Activated T-cell treated with anti-CD3 and anti-CD28 coated beads, Interleukin-2, amount 50 U/mL, for 72 hours (primary cell): Measurements from ENCODE around the gene KPTN. TPM values are rescaled to one million over a fixed set of nuclear protein-coding genes. Genes with fewer than 3 reads are reported as not detected.
"Not testable (repeated sequence)": the region's sequence is repeated elsewhere in the genome, so short reads cannot be mapped to it uniquely, and the experiment has no call there.

Source experiments
- ATAC-seq, 2 donors: fragments of 150-1000 bp; cut with Tn5 transposase; replicated peaks in 1 of 2; 2 replicates each; pipeline ENCODE4 v1.10.0; 2021; ENCODE audit warnings: moderate library complexity in 2 of 2, mild to moderate bottlenecking in 1 of 2
- DNase-seq, 2 donors: peaks; one replicate each; pipeline ENCODE4 v3.0.0; 2021 to 2022; ENCODE audit warnings: mixed read lengths in 1 of 2
- H3K27ac Mint-ChIP-seq: one replicate; pipeline ENCODE4 v1.8.0; 2022; ENCODE audit warnings: mild to moderate bottlenecking, moderate library complexity, mixed read lengths
- H3K27me3 Mint-ChIP-seq: one replicate; pipeline ENCODE4 v1.8.0; 2022; ENCODE audit warnings: low read depth, mixed read lengths
- H3K36me3 Mint-ChIP-seq, 2 donors: one replicate each; pipeline ENCODE4 v1.8.0; 2022; ENCODE audit warnings: mixed read lengths in 2 of 2, mild to moderate bottlenecking in 1 of 2; ENCODE audit not compliant: insufficient read depth in 2 of 2
- H3K4me1 Mint-ChIP-seq: one replicate; pipeline ENCODE4 v1.8.0; 2022; ENCODE audit warnings: low read depth, mixed read lengths
- H3K4me3 Mint-ChIP-seq, 2 donors: one replicate each; pipeline ENCODE4 v1.8.0; 2022; ENCODE audit warnings: mild to moderate bottlenecking in 2 of 2, mixed read lengths in 2 of 2, moderate library complexity in 2 of 2
- H3K9me3 Mint-ChIP-seq, 2 donors: one replicate each; pipeline ENCODE4 v1.8.0; 2022; ENCODE audit warnings: mixed read lengths in 2 of 2
- total RNA-seq, 2 donors: library from RNA; stranded (reverse); gene quantifications; one replicate each; pipeline ENCODE4 v1.2.3, GENCODE V29; 2022

The KPTN gene
- total RNA-seq, 2 donors from 2014 or later: 7.2 to 10.5 TPM

- Mint-ChIP-seq H3K9me3 (no peaks in the 10 kb centered on the region), H3K4me1 (no peaks in the 10 kb centered on the region), H3K36me3 (peaks cover 0 to 2% of the 10 kb centered on the region in 2 donors), H3K27ac (no peak overlapping the region), H3K4me3 (no peak overlapping the region), H3K27me3 (no peaks in the 10 kb centered on the region)
- DNase-seq (no peak), ATAC-seq (no peak)
Observed at GRCh38 chr19:47493378-47494210, 9.6 kb upstream of the KPTN start.

GRCh38 chr19:47492571-47493377 is 8.8 kb upstream of the KPTN start:
- no peak for ATAC-seq
- peaks cover 0 to 2% of the 10 kb centered on the region in 2 donors for H3K36me3 Mint-ChIP-seq
- H3K4me1 Mint-ChIP-seq: no peaks in the 10 kb centered on the region
- no peak overlapping the region for H3K27ac Mint-ChIP-seq
- no peak overlapping the region for H3K4me3 Mint-ChIP-seq
- no peaks in the 10 kb centered on the region for H3K9me3 Mint-ChIP-seq
- no peaks in the 10 kb centered on the region for H3K27me3 Mint-ChIP-seq
- no peak for DNase-seq

- ATAC-seq: no peak
- Mint-ChIP-seq H3K36me3 (peaks cover 0 to 2% of the 10 kb centered on the region in 2 donors), H3K9me3 (no peaks in the 10 kb centered on the region), H3K4me1 (peaks cover 6% of the 10 kb centered on the region), H3K27me3 (no peaks in the 10 kb centered on the region), H3K27ac (peak overlapping the region; percentile 33), H3K4me3 (no peak overlapping the region)
- DNase-seq: no peak
Observed at GRCh38 chr19:47492137-47492533, 8.1 kb upstream of the KPTN start.

GRCh38 chr19:47491358-47492136 is 7.5 kb upstream of the KPTN start:
- no peaks in the 10 kb centered on the region for H3K27me3 Mint-ChIP-seq
- peaks cover 12% of the 10 kb centered on the region for H3K4me1 Mint-ChIP-seq
- H3K27ac Mint-ChIP-seq: peak overlapping the region; percentile 33
- DNase-seq: no peak
- no peak overlapping the region for H3K4me3 Mint-ChIP-seq
- no peaks in the 10 kb centered on the region for H3K9me3 Mint-ChIP-seq
- H3K36me3 Mint-ChIP-seq: peaks cover 0 to 2% of the 10 kb centered on the region in 2 donors
- ATAC-seq: no peak

- ATAC-seq (no peak), DNase-seq (no peak)
- Mint-ChIP-seq H3K4me3 (no peak overlapping the region), H3K4me1 (peaks cover 19% of the 10 kb centered on the region), H3K9me3 (no peaks in the 10 kb centered on the region), H3K36me3 (peaks cover 0 to 2% of the 10 kb centered on the region in 2 donors), H3K27ac (no peak overlapping the region), H3K27me3 (no peaks in the 10 kb centered on the region)
Observed at GRCh38 chr19:47490847-47491246, 6.8 kb upstream of the KPTN start.

GRCh38 chr19:47490031-47490430 is 6.0 kb upstream of the KPTN start:
- H3K27me3 Mint-ChIP-seq: no peaks in the 10 kb centered on the region
- H3K36me3 Mint-ChIP-seq: peaks cover under 1 to 5% of the 10 kb centered on the region in 2 donors
- no peak for DNase-seq
- no peaks in the 10 kb centered on the region for H3K9me3 Mint-ChIP-seq
- no peak overlapping the region for H3K4me3 Mint-ChIP-seq
- H3K27ac Mint-ChIP-seq: no peak overlapping the region
- H3K4me1 Mint-ChIP-seq: peaks cover 27% of the 10 kb centered on the region
- ATAC-seq: no peak

GRCh38 chr19:47489072-47489914 is 5.3 kb upstream of the KPTN start:
- H3K27ac Mint-ChIP-seq: no peak overlapping the region
- no peaks in the 10 kb centered on the region for H3K9me3 Mint-ChIP-seq
- no peaks in the 10 kb centered on the region for H3K27me3 Mint-ChIP-seq
- peaks cover 2 to 7% of the 10 kb centered on the region in 2 donors for H3K36me3 Mint-ChIP-seq
- ATAC-seq (no peak), DNase-seq (no peak)
- H3K4me3 Mint-ChIP-seq: no peak overlapping the region
- peaks cover 33% of the 10 kb centered on the region for H3K4me1 Mint-ChIP-seq

- ATAC-seq (no peak), DNase-seq (no peak)
- no peak overlapping the region for H3K4me3 Mint-ChIP-seq
- H3K4me1 Mint-ChIP-seq: peaks cover 41% of the 10 kb centered on the region
- no peak overlapping the region for H3K27ac Mint-ChIP-seq
- no peaks in the 10 kb centered on the region for H3K9me3 Mint-ChIP-seq
- no peaks in the 10 kb centered on the region for H3K27me3 Mint-ChIP-seq
- H3K36me3 Mint-ChIP-seq: peaks cover 2 to 8% of the 10 kb centered on the region in 2 donors
Observed at GRCh38 chr19:47487551-47488515, 3.8 kb upstream of the KPTN start.

- ATAC-seq (no peak), DNase-seq (no peak)
- Mint-ChIP-seq H3K4me1 (peaks cover 41% of the 10 kb centered on the region), H3K27ac (no peak overlapping the region), H3K4me3 (peak overlapping the region in 1 of 2 donors; percentile 13), H3K27me3 (no peaks in the 10 kb centered on the region), H3K9me3 (no peaks in the 10 kb centered on the region), H3K36me3 (peaks cover 2 to 8% of the 10 kb centered on the region in 2 donors)
Observed at GRCh38 chr19:47486900-47487299, 2.9 kb upstream of the KPTN start.

- not testable (repeated sequence) for H3K4me3 Mint-ChIP-seq
Observed at GRCh38 chr19:47486220-47486619, 2.2 kb upstream of the KPTN start.

GRCh38 chr19:47485210-47485609 is 1.2 kb upstream of the KPTN start:
- H3K27ac Mint-ChIP-seq: peak overlapping the region; percentile 100
- H3K36me3 Mint-ChIP-seq: peaks cover 2 to 8% of the 10 kb centered on the region in 2 donors
- H3K9me3 Mint-ChIP-seq: no peaks in the 10 kb centered on the region
- H3K4me1 Mint-ChIP-seq: peaks cover 41% of the 10 kb centered on the region
- no peak for DNase-seq
- H3K27me3 Mint-ChIP-seq: no peaks in the 10 kb centered on the region
- ATAC-seq: no peak
- peak overlapping the region; percentile 96 to 100 for H3K4me3 Mint-ChIP-seq

More at GRCh38 chr19:47486220-47486619, 2.2 kb upstream of the KPTN start:
- H3K9me3 Mint-ChIP-seq, H3K36me3 Mint-ChIP-seq, DNase-seq, ATAC-seq, H3K27ac Mint-ChIP-seq, H3K27me3 Mint-ChIP-seq: not testable (repeated sequence)
- peaks cover 41% of the 10 kb centered on the region for H3K4me1 Mint-ChIP-seq
